Pons (tissue), 1 donor: ENCODE results near the gene B3GLCT.
"Not testable (repeated sequence)": the region's sequence is repeated elsewhere in the genome, so short reads cannot be mapped to it uniquely, and the experiment has no call there.

Source experiments
- DNase-seq: peaks from one replicate; pipeline ENCODE4 v3.0.0-alpha.2; 2016; ENCODE audit warnings: low spot score

B3GLCT gene

DNA sequence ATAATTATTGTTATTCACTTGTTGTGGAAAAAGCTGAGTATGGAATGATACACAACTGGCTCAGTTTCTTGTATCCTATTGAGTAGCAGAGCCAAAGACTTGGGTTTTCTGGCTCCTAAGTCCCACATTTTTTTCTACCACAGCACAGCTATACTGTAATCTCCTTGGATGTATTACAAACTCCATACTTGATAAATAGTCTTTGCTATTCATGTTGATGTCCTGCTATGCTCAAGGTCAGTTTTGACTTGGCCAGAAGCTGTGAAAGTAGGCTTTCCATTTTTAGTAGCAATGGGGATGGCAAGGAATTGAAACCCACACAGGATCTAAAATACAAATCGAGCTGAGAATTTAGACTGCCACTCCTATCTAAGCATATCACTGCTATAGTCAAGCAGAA, 79.1 kb downstream of the B3GLCT start:
- DNase-seq = peak; percentile 38

DNA sequence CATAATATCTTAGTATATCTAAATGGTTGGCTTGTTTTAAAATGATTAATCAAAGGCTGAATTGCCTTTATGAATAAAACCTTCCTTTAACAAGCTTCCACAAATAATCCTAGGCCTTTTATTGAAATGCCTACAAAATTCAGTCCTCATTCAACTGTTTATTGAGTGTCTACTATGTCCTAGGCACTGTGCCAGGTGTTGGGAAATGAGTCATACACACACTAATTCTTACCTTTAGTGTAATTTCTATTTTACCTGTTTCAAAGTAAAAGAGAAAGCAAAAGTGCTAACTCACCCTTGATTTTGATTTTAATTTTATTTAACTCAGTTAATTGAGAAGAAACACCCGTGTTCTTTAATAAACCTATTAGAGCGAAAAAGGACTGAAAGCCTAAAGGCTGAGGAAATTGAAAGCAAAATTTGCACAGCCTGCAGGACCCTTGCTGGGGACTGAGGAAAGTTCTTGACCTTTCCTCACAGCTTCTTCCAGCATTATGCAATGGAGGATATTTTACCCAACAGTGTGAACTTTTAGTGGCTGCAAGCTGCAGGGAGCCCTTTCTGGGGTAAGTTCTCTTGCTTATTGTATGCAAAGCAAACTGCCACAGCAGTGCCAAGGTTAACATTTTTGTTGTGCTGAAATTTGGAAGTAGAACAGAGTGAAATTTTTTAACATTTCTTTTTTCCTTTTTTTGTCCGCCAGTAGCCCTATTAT, 83.1 kb downstream of the B3GLCT start:
- no peak for DNase-seq

DNA sequence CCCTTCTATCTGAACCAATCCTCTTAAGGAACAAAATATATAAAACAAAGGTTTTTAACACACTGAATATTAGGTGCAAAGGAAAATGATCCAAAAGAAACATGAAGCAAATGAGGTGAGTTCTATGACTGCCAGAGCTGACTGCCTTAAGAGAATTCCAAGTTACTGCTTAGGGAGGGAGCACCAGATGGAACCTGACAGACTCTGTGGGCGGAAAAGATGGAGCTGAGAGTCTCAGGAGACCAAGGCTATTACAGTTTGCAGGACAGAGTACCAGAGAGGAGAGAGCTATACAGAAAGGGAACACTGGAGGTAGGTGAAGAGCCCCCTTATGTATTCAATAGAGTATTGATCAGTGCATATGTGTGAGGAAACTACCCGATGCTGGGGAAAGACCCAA, 87.2 kb downstream of the B3GLCT start:
- no peak for DNase-seq

DNA sequence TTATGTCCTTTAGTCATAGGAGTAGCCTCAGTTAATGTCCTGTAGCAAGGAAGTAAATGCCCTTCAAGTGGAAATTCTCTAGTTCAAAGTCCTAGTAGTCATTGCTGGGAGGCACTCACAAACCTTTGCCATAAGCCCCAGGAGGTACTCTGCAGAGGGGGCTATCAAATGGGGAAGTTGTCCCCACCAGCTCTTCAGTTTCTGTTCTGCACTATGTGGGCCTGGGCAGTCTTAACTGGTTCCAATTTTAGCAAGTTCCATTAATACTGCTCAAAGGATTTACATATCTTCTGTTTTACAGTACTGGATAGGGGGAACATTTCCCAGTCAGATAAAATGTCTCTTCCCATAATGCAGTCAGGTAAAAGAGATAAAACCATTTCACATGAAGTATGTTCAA, 101.3 kb downstream of the B3GLCT start:
- DNase-seq = no peak

DNA sequence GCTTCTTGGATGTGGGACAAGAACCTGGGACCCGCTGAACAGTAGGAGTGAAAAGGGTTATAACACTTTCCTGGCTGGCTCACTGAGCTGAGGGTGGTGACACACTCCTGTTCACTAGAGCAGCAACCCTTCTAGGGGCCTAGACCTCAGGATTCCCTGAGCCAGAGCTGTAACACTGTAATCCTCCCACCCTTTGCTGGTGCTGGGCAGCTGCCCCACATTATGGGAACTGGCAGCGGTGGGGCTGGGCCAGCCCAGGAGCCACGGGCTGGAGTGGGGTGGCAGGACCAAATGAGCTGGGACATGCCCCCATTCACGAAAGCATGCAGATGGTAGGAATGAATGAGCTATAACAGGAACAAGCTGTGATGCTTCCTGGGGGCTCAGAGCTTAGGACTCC, 110.6 kb downstream of the B3GLCT start:
- DNase-seq = no peak

DNA sequence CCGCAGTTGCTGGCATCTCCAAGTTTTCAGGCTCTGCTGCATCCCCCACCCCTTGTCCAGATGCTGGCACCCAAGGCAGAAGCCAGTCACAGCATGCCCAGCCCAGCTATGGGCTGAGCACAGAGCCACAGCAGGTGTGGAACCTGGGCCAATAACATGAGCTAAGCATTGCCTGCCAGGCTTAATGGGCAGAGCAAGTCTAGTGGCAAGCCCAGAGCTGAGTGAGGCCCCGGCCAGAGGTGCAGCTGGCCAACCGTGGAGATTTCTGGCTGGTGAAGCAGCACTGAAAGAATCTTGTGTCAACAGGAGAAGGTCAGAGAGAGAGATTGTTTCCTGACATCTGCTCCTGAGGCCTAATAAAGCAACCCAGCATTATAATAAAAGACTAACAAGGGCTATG, 111.0 kb downstream of the B3GLCT start:
- no peak for DNase-seq

DNA sequence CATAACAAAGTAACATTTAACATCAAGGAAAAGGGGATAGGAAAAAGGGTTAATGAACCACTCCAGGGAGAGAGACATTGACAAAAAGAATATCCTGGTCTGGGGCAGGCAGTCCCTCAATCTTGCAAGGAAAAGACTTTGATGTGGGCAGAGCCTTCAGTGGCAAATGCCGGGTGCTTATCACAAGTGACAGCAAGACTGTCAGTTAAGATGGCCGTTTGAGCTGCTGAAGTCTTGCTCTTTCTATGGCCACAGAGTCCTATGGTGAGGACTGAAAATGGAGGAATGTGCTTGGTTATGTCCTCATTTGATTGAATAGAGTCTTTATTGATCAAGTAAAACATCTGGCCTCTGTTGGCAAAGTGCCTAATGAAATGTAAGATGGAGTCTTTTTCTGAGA, 112.1 kb downstream of the B3GLCT start:
- DNase-seq = no peak

DNA sequence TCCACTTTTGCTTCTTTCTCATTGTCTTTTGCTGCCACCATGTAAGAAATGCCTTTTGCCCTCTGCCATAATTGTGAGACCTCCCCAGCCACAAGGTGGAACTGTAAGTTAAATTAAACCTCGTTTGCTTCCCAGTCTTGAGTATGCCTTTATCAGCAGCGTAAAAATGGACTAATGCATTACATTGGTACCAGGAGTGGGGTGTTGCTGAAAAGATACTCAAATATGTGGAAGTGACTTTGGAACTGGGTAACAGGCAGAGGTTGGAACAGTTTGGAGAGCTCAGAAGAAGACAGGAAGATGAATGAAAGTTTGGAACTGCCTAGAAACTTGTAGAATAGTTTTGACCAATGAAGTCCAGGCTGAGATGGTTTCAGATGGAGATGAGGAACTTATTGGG, 115.2 kb downstream of the B3GLCT start:
- no peak for DNase-seq

DNA sequence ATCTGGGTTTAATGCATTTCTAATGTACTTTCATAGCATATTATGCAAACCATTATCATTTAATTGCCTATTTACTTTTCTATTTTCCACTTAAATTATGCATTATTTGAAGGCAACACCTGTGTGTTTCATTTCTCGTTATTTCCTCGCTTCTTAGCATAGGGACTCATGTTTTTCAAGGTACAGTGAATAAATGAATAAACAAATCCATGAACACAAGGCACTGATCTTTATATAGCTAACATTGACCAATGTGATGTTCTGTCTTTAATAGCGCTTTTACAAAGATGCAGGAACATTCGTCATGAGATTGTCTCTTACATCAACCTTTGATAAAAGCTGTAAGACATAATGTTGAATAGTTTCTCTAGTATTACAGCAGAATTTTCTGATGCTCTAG, 121.2 kb downstream of the B3GLCT start:
- no peak for DNase-seq

DNA sequence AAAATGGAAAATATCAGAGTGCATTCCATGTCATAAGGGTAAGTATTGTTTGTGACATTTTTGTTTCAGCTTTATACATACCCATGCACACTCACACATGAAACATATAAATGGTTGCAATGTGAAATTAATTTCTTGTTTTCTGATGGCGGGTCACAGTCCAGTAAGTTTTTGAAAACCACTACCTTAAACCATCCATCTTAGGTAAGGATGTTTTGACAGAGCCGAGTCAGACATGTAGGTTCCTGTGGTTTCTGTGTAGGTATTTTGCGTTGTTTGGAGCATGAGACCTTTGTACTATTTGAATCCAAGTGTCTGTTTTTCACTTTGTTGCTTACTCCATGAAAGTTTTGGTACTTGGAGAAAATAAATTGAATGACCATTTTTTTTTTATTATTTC, 121.7 kb downstream of the B3GLCT start:
- no peak for DNase-seq

DNA sequence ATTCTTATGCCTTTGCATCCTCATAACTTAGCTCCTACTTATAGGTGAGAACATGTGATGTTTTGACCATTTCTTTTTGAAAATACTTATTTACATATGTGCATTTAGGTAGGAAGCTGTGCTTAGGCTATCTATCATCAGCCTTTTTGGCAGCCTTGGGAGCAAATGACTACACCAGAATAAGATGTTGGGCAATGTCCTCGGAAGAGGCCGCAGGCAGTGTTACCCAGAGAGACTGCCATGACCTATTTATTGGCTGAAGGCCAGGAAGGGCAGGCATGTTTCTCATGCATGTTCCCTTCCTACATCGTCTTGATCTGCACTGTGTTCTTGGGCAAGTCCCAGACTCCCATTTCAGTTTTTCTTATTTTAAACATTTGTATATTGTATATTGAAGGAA, 122.3 kb downstream of the B3GLCT start:
- DNase-seq = no peak

DNA sequence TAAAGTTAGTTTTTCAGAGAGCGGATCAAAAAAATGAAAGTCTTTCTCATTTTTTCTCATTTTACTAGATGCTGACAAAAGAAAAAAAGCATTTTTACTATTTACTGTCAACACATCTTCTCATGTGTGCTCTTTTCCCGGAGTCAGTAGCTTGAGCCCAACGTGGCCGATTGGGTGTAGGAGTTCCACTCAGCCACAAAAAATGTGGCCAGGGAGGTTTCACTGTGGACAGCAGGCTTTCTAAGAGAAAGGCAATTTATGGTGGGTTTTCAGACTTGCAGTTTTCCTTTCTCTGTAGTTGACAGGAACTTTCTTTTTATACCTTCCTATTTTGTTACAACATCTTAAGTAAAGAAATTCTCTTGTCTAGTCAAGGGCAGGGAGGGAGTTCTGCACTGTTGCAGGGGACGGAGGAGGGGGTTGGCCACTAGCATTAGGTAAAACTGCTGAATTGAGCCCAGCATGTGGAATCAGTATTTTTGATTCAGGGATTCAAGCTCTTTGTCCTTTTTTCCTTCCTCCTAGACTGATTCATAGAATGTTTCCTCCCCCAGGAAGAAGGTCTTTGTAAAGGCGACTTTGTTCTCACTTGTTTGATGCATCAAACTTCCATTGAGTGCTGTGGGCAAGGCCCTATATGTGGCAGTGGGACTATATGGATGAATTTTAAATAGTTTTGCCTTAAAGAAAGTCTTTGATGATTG, 123.1 kb downstream of the B3GLCT start:
- no peak for DNase-seq

DNA sequence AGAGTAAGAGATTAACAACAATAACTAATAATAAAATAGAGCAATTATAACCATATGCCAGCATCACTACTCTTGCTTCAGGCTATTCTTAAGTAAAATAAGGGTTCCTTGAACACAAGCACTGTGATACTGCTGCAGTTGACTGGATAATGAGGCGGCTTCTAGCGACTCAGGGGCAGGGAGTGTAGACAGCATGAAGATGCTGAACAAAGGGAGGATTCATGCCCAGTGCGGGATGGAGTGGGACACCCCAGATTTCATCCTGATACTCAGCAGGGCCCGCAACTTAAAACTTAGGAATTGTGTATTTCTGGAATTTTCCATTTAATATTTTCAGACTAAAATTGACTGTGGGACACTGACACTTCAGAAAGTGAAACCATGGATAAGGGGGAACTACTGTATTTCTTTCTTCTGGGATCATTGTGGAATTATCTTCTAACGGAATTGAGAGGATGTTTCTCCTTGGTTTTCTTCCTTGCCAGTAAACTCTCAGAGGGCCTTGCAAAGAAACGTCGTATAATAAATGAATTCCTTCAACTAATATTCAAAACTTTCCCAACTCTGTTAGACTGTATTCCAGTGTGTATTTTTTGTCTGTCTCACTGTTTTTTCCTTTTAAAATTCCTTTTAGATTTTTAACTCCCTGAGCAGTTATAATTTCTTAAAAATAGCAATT, 127.5 kb downstream of the B3GLCT start:
- DNase-seq = no peak

DNA sequence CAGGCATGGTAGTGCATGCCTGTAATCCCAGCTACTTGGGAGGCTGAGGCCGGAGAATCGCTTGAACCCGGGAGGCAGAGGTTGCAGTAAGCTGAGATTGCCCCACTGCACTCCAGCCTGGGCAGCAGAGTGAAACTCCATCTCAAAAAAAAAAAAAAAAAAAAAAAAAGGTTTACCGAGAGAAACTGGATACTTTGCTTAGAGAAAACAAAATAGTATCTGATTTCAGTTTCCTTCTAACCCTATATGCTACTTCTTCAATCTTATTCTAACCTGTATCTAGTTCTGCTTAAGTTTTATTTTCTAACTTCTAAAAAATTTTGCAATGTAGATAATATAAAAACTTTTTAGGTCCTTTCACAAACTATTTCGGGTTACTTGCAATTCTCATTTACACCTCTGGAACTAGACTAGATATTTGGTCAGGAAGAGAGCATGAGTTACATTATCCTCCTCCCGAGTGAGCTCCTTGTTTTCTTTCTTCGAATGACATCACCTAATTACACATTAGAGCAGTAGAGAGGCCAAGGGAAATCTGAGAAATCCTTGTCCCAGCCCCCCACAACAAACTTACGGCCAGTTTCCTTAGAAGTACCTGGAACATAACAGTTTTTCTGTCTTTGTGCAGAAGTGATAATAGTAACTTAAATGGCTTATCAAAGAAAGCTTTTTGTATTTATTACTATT, 128.9 kb downstream of the B3GLCT start:
- no peak for DNase-seq

DNA sequence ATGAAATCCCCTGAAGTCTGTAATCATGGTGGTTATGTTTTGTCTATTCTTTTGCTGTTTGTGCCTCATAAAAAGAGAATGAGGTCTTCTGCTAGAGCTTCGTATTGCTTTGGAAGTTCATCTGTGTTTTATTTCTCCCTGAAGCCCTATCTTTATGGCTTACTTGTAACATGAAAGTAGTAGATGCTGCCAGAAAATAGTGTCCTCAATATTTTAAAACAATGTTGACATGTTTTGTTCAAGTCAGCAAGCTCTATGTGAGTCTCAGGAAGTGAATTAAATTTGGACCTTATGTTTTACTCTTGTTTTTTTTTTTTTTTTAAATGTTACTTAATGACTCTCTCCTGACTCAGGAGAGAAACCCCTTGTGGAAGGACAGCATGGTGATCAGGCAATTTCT, 130.5 kb downstream of the B3GLCT start:
- DNase-seq = no peak

DNA sequence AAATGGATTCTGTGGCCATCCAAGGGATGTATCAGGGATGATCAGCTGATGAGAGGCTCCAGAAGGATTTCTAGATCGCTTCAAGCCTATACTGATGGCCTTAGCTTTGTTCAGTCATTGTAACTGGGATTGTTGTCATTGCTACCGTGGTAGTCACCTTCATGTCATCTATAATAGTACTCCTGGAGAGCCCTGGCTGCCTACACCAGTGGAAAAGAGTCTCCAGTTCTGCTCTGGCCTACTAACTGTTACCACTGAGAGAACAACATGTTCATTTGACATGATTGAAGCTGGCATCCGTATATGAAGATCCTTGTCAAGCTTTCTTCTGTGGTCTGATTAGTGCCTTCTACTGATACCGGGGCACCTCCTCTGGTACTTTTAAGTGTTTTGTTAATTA, 131.3 kb downstream of the B3GLCT start:
- no peak for DNase-seq

DNA sequence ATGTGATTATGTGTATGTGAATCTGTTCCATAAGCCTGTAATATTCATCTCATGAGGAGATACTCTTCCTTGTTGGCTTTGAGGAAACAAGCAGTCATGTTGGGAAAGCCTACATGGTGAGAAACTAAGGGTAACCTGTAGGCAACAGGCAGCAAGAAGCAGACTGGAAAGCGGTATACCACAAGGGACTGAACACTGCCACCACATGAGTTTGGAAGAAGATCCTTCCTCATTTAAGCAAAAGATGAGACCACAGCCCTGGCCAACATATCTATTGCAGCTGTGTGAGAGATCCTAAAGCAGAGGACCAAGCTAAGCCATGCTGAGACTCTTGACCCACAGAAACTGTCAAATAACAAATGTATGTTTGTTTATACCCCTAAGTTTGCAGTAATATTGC, 134.8 kb downstream of the B3GLCT start:
- DNase-seq = no peak

DNA sequence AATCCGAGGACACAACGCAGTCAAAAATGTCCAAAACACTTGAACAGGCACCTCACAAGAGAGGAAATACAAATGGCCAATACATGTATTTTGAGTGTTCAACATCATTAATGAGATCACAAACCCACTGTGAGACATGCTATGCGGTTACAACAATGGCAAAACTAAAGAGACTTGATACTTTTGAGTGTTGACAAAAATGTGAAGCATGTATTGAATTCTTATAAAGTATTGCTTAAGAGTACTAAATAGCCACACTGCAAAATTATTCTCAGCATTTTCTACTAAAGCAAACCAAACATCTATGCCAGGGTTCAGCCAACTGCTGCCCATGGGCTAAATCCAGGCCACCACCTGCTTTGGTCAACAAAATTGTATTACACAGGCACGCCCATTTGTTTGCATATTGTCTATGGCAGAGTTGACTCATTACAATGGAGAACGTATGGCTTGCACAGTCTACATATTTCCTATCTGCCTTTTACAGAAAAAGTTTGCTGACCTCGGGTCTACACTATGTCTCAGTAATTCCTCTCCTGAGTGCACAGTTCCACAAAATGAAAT, 135.3 kb downstream of the B3GLCT start:
- DNase-seq = no peak

DNA sequence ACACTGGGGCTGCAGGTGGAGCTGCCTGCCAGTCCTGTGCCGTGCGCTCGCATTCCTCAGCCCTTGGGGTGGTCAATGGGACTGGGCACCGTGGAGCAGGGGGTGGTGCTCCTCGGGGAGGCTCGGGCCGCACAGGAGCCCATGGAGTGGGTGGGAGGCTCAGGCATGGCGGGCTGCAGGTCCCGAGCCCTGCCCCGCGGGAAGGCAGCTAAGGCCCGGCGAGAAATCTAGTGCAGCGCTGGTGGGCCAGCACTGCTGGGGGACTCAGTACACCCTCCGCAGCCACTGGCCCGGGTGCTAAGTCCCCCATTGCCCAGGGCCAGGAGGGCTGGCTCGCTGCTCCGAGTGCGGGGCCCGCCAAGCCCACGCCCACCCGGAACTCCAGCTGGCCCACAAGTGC, 139.8 kb downstream of the B3GLCT start:
- not testable (repeated sequence) for DNase-seq

DNA sequence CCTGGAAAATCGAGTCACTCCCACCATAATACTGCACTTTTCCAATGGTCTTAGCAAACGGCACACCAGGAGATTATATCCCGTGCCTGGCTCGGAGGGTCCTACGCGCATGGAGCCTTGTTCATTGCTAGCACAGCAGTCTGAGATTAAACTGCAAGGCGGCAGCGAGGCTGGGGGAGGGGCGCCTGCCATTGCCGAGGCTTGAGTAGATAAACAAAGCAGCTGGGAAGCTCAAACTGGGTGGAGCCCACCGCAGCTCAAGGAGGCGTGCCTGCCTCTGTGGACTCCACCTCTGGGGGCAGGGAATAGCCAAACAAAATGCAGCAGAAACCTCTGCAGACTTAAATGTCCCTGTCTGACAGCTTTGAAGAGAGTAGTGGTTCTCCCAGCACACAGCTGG, 141.1 kb downstream of the B3GLCT start:
- DNase-seq = not testable (repeated sequence)

DNA sequence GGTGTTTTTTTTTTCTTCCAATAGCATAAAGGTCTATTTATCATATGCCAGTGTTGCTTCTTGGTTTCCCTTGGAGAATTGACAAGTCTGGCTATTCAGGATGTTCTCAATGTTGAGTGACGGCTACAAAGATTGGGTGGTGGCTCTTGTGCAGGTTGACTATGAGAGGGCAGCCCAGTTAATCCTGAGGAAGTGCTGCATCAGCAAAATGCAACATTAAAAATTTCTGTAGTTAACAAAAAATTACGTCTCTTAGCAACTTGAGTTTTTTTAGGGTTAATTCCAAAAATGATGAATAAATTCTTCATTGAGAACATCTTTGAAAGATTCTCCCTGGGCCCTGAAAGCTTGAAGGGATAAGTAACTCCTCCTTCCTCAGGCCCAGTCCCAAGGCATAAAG, 147.1 kb downstream of the B3GLCT start:
- no peak for DNase-seq

DNA sequence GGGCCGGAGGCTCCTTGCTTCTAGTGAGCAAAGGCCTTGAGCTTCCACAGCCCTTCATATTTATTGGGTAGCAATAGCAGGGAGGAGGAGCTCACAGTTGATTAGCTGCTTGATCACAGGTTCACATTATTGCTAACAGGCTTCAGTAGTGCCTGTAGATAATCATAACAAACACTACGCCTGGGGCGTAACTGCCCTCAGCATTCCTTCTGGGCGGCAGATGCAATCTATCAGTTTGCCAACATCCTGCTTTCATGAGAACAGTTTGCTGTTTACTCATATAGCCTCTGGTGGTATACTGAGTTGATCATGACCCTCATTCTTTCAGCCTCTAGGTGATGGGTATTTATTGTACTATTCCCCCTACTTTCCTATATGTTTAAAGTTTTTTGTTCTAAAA, 149.4 kb downstream of the B3GLCT start:
- DNase-seq = no peak
